Type B pancreatic cell (in vitro differentiated cells): ENCODE measurements around the gene OSBPL2. TPM values are rescaled to one million over a fixed set of nuclear protein-coding genes. Genes with fewer than 3 reads are reported as not detected.
A peak's percentile ranks its signal among the peaks of the same experiment; 100 is the strongest.

Source experiments
- DNase-seq: peaks from one replicate; pipeline ENCODE4 v3.0.0; 2021; ENCODE audit warnings: mixed read lengths; ENCODE audit not compliant: unreplicated experiment; ENCODE audit errors: extremely low spot score
- H3K27ac Mint-ChIP-seq: 2 replicates; pipeline ENCODE4 v1.8.0; 2021; ENCODE audit warnings: mild to moderate bottlenecking, mixed read lengths
- H3K27me3 Mint-ChIP-seq: 2 replicates; pipeline ENCODE4 v1.8.0; 2021; ENCODE audit warnings: mixed read lengths
- H3K36me3 Mint-ChIP-seq: 2 replicates; pipeline ENCODE4 v1.8.0; 2021; ENCODE audit warnings: mixed read lengths
- H3K4me1 Mint-ChIP-seq: one replicate; pipeline ENCODE4 v1.8.0; 2021; ENCODE audit warnings: mixed read lengths; ENCODE audit not compliant: unreplicated experiment
- H3K4me3 Mint-ChIP-seq: 2 replicates; pipeline ENCODE4 v1.8.0; 2021; ENCODE audit warnings: mild to moderate bottlenecking, mixed read lengths
- H3K9me3 Mint-ChIP-seq: 2 replicates; pipeline ENCODE4 v1.8.0; 2021; ENCODE audit warnings: mixed read lengths
- CTCF ChIP-seq: fragments of 200-600 bp; sonication (generic); conservative IDR thresholded peaks from 2 replicates; pipeline ENCODE4 v1.5.0; 2021; ENCODE audit warnings: antibody characterized with exemption, mild to moderate bottlenecking
- total RNA-seq: library from RNA; stranded (reverse); gene quantifications from 2 replicates; pipeline ENCODE4 v1.2.1, GENCODE V29; 2021; ENCODE audit warnings: low replicate concordance

OSBPL2 gene
- total RNA-seq, 1 donor from 2014 or later, result 43.7 TPM

GRCh38 chr20:62306414-62307187, 68.3 kb downstream of the OSBPL2 start:
- H3K27me3 Mint-ChIP-seq, result no peaks in the 10 kb centered on the region
- H3K9me3 Mint-ChIP-seq, result no peaks in the 10 kb centered on the region
- DNase-seq, result no peak
- H3K27ac Mint-ChIP-seq, result peak overlapping the region; percentile 53
- peaks cover 3% of the 10 kb centered on the region for H3K36me3 Mint-ChIP-seq
- no peak for TF ChIP-seq CTCF
- H3K4me1 Mint-ChIP-seq, result no peaks in the 10 kb centered on the region
- no peak overlapping the region for H3K4me3 Mint-ChIP-seq

- DNase-seq, result no peak
- Mint-ChIP-seq H3K4me1 (no peaks in the 10 kb centered on the region), H3K27ac (no peak overlapping the region), H3K4me3 (no peak overlapping the region), H3K9me3 (no peaks in the 10 kb centered on the region), H3K27me3 (no peaks in the 10 kb centered on the region), H3K36me3 (peaks cover 3% of the 10 kb centered on the region)
- no peak for TF ChIP-seq CTCF
These were observed 69.1 kb downstream of the OSBPL2 start for GRCh38 chr20:62307226-62308101.

GRCh38 chr20:62308102-62308822, 69.9 kb downstream of the OSBPL2 start:
- Mint-ChIP-seq H3K4me1 (no peaks in the 10 kb centered on the region), H3K9me3 (no peaks in the 10 kb centered on the region), H3K27me3 (no peaks in the 10 kb centered on the region), H3K27ac (no peak overlapping the region), H3K4me3 (no peak overlapping the region), H3K36me3 (peaks cover 3% of the 10 kb centered on the region)
- no peak for TF ChIP-seq CTCF
- no peak for DNase-seq

- TF ChIP-seq CTCF, result no peak
- DNase-seq, result no peak
- no peak overlapping the region for H3K27ac Mint-ChIP-seq
- H3K36me3 Mint-ChIP-seq, result peaks cover 3% of the 10 kb centered on the region
- no peaks in the 10 kb centered on the region for H3K4me1 Mint-ChIP-seq
- H3K4me3 Mint-ChIP-seq, result no peak overlapping the region
- H3K27me3 Mint-ChIP-seq, result no peaks in the 10 kb centered on the region
- no peaks in the 10 kb centered on the region for H3K9me3 Mint-ChIP-seq
These were observed 71.0 kb downstream of the OSBPL2 start for GRCh38 chr20:62309198-62309944.
